Activated B cell treated with CpG ODN at 0.5 μM for 24 hours (primary cell): ENCODE results near the gene PRKCZ. TPM values are rescaled to one million over a fixed set of nuclear protein-coding genes. Genes with fewer than 3 reads are reported as not detected.

Experiments
- ATAC-seq: fragments of 200-7000 bp; cut with Tn5 transposase; one replicate; pipeline ENCODE4 v1.10.0; 2021; ENCODE audit warnings: low read depth, mild to moderate bottlenecking, moderate library complexity
- CTCF ChIA-PET: fragments of 350-600 bp; sonication (Branson Sonifier 250); formaldehyde crosslinking; loops from one replicate; lab custom pipeline; 2021; ENCODE audit warnings: antibody characterized with exemption; lab: Charles Lee
- POLR2A ChIA-PET: fragments of 350-600 bp; sonication (Branson Sonifier 250); formaldehyde crosslinking; loops from one replicate; lab custom pipeline; 2021; ENCODE audit warnings: antibody characterized with exemption; lab: Charles Lee
- DNase-seq: peaks from one replicate; pipeline ENCODE4 v3.0.0; 2022
- H3K27ac Mint-ChIP-seq: one replicate; pipeline ENCODE4 v1.8.0; 2020; ENCODE audit warnings: mixed read lengths
- H3K27me3 Mint-ChIP-seq: one replicate; pipeline ENCODE4 v1.8.0; 2021; ENCODE audit warnings: mixed read lengths
- H3K36me3 Mint-ChIP-seq: one replicate; pipeline ENCODE4 v1.8.0; 2021; ENCODE audit warnings: low read depth, mixed read lengths
- H3K4me1 Mint-ChIP-seq: one replicate; pipeline ENCODE4 v1.8.0; 2021; ENCODE audit warnings: mixed read lengths
- H3K4me3 Mint-ChIP-seq: one replicate; pipeline ENCODE4 v1.8.0; 2020; ENCODE audit warnings: mild to moderate bottlenecking, mixed read lengths
- H3K9me3 Mint-ChIP-seq: one replicate; pipeline ENCODE4 v1.8.0; 2020; ENCODE audit warnings: mixed read lengths
- intact Hi-C: fragments of 100-400 bp; cut with micrococcal nuclease; formaldehyde crosslinking; loops from one replicate; pipeline ENCODE4 v1.15.1; 2024
- total RNA-seq: library from RNA; stranded (reverse); gene quantifications from 2 replicates; pipeline ENCODE4 v1.2.3, GENCODE V29; 2022
- TF ChIP-seq, protein P1 (sequence below): fragments of 200-600 bp; IDR thresholded peaks from one replicate; pipeline ENCODE4 v1.8.0; 2022; ENCODE audit warnings: antibody characterized with exemption, mild to moderate bottlenecking

The PRKCZ gene
- total RNA-seq, 1 donor from 2014 or later: 28.5 TPM

DNA sequence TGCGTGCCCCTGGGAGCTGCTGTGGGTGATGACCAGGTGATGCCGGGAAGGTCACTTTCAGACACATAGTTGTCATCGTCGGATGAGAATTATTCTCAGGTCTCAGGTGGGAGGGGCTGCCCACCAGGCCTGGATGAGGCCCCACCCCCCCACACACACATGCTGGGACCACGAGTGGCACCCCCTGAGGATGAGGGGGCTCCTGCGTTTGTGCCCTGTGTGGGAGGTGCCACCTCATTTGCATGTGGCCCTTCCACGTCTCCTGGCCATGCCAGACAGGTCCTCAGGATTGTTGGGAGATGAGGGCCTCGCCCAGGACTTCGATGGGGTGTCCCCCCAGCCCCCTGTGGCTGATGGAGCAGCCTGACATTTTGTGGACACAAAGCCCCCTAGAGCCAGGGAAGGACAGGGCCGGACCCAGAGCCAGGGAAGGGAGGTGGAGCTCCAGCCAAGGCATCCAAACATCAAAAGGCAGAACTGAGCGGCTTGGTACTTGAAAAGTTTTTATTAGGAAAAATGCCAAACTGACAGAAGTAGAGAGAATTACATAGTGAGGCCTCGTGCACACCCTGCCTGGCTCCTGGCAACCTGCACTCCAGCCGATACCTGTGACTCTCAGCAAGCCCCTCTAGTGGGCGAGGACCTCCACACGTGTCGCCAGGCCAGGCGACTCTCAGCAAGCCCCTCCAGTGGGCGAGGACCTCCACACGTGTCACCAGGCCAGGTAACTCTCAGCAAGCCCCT is 55.7 kb downstream of the PRKCZ start:
- intact Hi-C loops: no loop called here
- ATAC-seq: no peak
- Mint-ChIP-seq H3K4me3 (no peak overlapping the region), H3K36me3 (peaks cover 9% of the 10 kb centered on the region), H3K27me3 (no peaks in the 10 kb centered on the region), H3K27ac (no peak overlapping the region), H3K9me3 (no peaks in the 10 kb centered on the region), H3K4me1 (peaks cover 7% of the 10 kb centered on the region)
- no peak for DNase-seq
- CTCF ChIA-PET: no interaction called here
- POLR2A ChIA-PET: interaction anchor here (0.6 kb wide), 1 partner anchor 467 kb away, joined by 6 read pairs; no protein-coding TSS in a partner anchor
- TF ChIP-seq, protein P1, sequence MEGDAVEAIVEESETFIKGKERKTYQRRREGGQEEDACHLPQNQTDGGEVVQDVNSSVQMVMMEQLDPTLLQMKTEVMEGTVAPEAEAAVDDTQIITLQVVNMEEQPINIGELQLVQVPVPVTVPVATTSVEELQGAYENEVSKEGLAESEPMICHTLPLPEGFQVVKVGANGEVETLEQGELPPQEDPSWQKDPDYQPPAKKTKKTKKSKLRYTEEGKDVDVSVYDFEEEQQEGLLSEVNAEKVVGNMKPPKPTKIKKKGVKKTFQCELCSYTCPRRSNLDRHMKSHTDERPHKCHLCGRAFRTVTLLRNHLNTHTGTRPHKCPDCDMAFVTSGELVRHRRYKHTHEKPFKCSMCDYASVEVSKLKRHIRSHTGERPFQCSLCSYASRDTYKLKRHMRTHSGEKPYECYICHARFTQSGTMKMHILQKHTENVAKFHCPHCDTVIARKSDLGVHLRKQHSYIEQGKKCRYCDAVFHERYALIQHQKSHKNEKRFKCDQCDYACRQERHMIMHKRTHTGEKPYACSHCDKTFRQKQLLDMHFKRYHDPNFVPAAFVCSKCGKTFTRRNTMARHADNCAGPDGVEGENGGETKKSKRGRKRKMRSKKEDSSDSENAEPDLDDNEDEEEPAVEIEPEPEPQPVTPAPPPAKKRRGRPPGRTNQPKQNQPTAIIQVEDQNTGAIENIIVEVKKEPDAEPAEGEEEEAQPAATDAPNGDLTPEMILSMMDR: no peak

DNA sequence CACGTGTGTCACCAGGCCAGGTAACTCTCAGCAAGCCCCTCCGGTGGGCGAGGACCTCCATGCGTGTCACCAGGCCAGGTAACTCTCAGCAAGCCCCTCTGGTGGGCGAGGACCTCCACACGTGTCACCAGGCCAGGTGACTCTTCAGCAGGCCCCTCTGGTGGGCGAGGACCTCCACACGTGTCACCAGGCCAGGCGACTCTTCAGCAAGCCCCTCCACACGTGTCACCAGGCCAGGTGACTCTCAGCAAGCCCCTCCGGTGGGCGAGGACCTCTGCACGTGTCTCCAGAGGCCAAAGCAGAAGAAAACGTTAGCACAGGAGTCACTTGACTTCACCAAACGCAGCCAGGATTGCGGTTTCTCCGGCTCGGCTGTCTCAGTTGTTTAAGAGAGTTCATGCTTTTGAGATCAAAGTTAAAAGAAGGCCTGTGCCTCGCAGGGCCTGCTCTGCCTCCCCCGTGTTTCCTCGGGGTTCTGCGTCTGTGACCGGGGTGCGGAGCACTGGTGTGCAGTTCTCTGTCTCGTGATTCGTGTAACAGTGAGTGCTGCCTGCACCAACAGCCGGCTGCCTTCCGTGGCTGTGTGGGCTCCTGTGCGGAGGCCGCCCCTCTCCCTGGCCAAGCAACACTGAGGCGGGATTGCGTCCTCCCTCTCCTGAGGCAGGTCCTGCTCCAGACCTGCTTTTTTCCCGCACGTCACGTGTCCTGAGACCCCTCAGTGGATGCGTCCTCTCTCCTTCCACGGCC is 56.6 kb downstream of the PRKCZ start:
- peaks cover 8% of the 10 kb centered on the region for H3K4me1 Mint-ChIP-seq
- DNase-seq: no peak
- no peak overlapping the region for H3K27ac Mint-ChIP-seq
- no peaks in the 10 kb centered on the region for H3K27me3 Mint-ChIP-seq
- no peak overlapping the region for H3K4me3 Mint-ChIP-seq
- TF ChIP-seq, protein P1: no peak
- no peaks in the 10 kb centered on the region for H3K9me3 Mint-ChIP-seq
- ATAC-seq: no peak
- peaks cover 7% of the 10 kb centered on the region for H3K36me3 Mint-ChIP-seq
- POLR2A ChIA-PET: no interaction called here
- intact Hi-C loops: no loop called here
- CTCF ChIA-PET: no interaction called here

DNA sequence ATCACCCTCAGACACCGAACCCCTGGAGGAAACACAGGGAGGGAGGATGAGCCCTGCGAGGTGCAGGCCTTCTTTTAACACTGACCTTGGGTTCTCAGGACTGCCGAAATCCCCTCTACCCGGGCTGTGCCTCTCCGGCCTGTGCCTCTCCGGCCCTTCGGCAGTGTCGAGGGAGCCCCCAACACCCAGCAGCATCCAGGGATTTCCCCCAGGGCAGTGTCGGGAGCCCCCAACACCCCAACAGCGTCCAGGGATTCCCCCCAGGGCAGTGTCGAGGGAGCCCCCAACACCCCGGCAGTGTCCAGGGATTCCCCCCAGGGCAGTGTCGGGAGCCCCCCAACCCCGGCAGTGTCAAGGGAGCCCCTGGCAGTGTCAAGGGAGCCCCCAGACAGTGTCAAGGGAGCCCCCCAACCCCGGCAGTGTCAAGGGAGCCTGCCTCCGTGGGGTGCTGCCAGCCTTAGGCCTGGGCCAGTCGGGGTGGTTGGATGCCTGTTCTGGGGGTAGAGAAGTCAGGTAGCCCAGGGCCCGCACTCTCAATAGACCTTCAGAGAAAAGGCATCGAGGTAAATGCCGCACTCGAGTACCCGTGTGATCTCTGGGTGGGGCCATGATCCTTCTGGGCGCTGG is 57.5 kb downstream of the PRKCZ start:
- no peak for DNase-seq

DNA sequence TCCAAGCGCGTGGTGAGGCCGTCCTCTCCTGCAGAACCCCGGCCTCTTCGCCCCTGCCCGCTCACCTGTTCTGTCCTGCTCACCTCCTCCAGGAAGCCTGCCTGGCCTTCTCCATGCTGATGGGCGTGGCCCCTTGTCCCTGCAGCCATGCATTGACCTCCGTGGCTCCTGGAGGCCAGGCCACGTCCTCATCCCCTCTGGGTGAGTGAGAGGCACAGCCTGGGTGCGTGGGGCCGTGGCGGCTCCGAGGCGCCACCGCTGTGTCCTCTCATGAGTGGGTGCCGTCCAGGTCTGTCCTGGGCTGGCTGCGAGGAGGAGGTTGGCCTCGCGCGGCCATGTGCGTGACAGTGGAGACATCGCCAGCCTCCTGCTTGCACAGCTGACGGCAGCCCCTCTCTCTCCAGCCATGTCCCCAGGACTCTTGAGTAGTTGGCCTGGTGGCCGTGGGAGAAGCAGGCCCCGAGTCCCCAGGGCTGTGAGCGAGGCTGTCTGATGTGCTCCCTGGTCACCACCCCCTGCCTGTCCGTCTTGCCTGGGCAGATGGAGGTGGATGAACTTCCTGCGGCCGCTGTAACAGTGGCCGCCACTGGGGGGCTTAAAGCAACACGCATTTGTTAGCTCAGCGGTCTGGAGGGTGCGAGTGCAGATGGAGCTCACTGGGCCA is 58.1 kb downstream of the PRKCZ start:
- intact Hi-C loops: loop anchor here (1.0 kb wide), 1 partner anchor 32 kb away; no protein-coding TSS in a partner anchor
- H3K4me1 Mint-ChIP-seq: peaks cover 22% of the 10 kb centered on the region
- TF ChIP-seq, protein P1: no peak
- H3K36me3 Mint-ChIP-seq: peaks cover 8% of the 10 kb centered on the region
- no peak overlapping the region for H3K27ac Mint-ChIP-seq
- no peak overlapping the region for H3K4me3 Mint-ChIP-seq
- H3K9me3 Mint-ChIP-seq: no peaks in the 10 kb centered on the region
- DNase-seq (no peak), ATAC-seq (no peak)
- H3K27me3 Mint-ChIP-seq: no peaks in the 10 kb centered on the region
- POLR2A ChIA-PET: interaction anchor here (0.6 kb wide), 1 partner anchor 826 kb away, joined by 3 read pairs; no protein-coding TSS in a partner anchor
- CTCF ChIA-PET: interaction anchor here (1.9 kb wide), 1 partner anchor 31 kb away, joined by 15 read pairs; no protein-coding TSS in a partner anchor

More for the DNA sequence above, 57.5 kb downstream of the PRKCZ start:
- no peak overlapping the region for H3K4me3 Mint-ChIP-seq
- H3K27ac Mint-ChIP-seq: no peak overlapping the region
- ChIA-PET CTCF (interaction anchor here (1.9 kb wide), 1 partner anchor 32 kb away, joined by 15 read pairs; no protein-coding TSS in a partner anchor), POLR2A (no interaction called here)
- peaks cover 16% of the 10 kb centered on the region for H3K4me1 Mint-ChIP-seq
- ATAC-seq: no peak
- intact Hi-C loops: loop anchor here (1.0 kb wide), 1 partner anchor 33 kb away; no protein-coding TSS in a partner anchor
- TF ChIP-seq, protein P1: no peak
- no peaks in the 10 kb centered on the region for H3K27me3 Mint-ChIP-seq
- peaks cover 8% of the 10 kb centered on the region for H3K36me3 Mint-ChIP-seq
- no peaks in the 10 kb centered on the region for H3K9me3 Mint-ChIP-seq
